CD4-positive, alpha-beta T cell treated with Interleukin-15 for 1 hour (primary cell): Measurements from ENCODE around the gene CLDN7.
"Not testable (repeated sequence)": the region's sequence is repeated elsewhere in the genome, so short reads cannot be mapped to it uniquely, and the experiment has no call there.

Experiments
- DNase-seq: peaks from one replicate; pipeline ENCODE4 v3.0.0-alpha.2; 2020

The CLDN7 gene

DNA sequence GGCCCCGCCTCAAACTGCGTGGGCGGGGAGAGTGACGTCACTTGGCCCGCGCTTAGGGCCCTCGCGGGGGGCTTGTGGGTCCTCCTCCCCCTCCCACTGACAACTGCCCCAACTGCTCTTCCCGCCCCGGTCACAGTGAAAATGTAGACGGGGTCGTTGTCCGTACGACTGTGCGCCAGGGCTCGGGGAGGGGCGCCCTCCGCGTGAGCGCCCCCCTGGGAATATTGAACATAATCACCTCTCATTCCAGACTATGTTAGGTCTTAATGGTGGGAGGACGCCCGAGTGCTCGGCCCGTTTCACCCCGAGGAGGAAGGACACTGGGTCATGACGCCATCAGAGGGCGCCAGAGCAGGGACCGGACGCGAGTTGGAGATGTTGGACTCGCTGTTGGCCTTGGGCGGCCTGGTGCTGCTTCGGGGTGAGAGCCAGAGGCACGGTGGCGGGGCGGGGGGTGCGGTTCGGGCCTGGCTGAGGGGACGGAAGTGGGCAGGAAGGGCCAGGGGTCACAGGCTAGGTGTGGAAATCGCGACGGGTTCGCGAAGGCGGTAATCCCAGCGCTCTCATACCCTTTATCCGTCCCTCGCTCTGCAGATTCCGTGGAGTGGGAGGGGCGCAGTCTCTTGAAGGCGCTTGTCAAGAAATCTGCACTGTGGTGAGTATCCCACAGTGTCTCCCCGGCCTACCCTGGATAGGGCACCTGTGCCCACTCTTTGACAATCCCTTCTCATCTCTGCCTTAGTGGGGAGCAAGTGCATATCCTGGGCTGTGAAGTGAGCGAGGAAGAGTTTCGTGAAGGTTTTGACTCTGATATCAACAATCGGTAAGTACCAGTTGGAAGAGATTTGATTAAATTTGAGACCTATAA is 9.9 kb downstream of the CLDN7 start, which contains the start of gene ELP5:
Gene ELP5 (plus strand): TSS at position 40 of the 868 bp plus-strand sequence. CDS start 336 bp downstream, at position 376.
- peak; percentile 91 for DNase-seq

DNA sequence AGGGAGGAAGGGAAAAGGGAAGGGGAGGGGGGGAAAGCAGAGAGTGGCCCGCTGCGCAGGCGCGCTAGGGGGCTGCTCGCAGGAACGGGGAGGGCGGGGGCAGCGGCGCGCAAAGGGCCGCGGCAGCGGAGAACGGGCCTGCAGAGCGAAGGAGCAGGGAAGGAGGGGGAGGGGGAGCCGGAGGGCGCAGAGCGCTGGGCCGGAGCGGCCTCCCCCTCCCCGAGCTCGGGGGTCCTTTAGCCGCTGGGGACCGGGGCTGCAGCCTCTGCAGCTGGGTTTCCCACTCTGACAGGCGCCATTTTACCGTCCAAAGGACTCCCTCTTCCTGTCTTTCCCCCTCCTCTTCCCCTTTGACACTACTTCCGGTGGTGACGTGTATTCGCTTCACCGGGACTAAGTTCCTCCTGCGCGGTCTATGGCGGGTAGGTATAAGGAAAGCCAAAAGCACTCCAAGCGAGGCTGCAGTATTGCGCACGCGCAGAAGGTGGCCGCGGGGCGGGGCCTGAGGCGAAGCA is 10.6 kb downstream of the CLDN7 start, which contains the start of gene CTDNEP1:
Gene CTDNEP1 (minus strand): TSS at position 74 of the 515 bp plus-strand sequence. CDS start 438 bp downstream, outside the sequence.
- DNase-seq, result peak; percentile 99

DNA sequence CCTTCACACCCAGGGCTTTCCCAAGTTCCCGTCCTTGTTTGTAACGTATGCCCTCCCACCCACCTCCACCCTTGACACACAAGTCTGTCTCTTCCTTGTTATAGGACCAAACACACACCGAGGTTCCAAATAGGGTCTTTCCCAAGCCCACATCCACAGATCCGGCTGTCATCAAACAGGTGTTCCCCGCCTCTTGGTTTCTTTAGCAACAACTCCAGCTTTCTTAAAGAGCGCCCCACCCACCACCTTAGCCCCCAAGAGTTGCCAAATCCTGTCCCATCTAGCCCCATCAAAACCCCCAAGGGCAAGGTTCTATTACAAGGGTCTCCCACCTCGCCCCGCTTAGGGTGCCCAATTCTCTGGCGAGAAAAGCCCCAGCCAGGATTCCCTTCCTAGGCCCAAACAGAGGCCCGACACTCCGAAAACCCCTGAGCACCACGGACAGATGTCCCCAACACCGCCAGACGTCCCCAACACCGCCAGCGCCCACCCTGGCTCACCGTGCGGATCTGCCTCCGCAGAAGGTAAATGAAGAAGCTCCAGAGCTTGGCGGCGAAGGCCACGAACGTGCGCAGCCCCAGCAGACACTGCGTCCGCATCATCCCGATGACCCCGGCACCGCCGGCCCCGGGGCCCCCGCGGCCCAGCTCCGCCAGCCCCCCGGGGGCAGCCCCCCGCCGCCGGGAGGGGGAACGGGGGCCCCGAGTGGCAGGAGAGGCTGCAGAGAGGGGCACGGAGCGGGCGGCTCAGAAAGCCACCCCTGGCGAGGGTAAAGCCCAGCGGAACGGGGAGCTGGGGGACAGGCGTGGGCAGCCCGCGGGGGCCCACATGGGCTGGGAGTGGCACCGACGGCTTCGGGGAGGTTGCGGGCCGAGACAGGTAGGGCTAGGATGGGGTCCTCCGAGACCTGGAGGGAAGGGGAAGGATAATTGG is 11.3 kb downstream of the CLDN7 start:
- peak; percentile 67 for DNase-seq

DNA sequence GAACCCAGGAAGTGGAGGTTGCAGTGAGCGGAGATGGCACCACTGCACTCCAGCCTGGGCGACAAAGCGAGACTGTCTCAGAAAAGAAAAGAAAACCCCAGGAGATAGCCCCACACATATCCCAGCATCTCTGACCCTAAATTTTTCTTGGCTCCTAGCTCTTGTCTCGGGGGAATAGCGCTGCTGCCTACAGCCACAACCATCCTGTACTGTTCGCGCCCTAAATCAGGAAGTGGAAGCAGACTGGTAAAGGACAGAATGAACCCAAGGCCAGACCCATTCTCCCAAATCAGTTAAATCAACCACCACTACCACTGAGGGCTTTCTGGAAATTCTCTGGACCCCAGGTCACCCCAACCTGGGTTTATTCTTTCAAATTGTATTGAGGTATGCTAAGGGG is 12.4 kb downstream of the CLDN7 start:
- no peak for DNase-seq

DNA sequence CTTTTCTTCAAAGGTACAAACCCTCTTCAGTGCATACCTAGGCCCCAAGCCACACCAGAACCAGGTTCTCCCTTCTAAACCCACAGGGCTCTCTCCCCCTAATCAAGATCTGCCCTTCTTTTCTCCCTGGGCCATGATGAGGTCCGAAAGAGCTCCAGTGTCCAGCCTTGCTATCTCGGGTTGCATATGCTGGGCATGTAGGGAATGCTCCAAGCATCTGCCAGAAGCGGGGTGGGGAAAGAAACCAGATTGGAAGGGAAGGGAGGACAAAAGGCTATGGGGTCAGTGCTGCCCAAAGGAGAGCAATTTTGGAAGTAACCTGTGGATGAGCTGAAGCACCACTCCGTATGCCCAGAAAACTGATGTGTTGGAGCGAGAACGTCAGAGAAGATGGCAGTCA is 13.1 kb downstream of the CLDN7 start:
- no peak for DNase-seq

DNA sequence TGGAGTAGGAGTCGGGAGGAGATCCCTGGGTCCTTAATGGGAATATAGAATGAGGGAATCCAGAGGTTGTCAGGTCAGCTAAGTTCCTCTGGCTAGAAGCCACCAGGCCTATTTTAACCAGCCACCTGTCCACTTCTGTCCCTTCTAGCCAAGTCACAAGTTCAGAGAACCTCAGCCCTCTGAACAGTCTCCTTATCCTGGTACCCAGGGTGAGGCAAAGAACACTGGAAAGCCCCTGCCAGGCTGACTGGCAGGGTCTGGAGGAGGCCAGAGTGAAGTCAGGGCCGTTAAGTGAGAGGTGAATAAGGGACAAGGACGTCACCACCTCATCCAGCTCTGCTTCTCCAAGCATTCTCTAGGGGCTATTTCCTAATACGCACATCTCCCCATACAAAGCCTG is 13.5 kb downstream of the CLDN7 start:
- DNase-seq, result no peak

DNA sequence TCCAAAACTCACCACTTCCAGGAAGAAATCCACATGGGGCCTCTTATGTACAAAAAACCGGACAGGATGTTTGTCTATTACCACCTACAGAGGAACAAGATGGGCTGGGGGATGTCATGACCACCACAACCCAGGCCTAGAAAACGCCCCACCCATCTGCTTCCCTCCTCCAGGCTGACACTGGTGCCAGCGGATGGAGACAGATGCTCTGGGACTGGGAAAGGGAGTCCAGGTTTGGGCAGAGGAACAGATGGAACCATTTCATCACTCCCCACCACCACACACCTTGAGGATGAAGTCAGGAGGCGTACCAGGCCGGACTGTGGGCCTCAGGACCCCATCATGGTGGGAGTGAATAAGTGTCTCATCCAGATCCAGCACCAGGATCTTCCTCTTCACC is 15.5 kb downstream of the CLDN7 start:
- DNase-seq, result no peak

DNA sequence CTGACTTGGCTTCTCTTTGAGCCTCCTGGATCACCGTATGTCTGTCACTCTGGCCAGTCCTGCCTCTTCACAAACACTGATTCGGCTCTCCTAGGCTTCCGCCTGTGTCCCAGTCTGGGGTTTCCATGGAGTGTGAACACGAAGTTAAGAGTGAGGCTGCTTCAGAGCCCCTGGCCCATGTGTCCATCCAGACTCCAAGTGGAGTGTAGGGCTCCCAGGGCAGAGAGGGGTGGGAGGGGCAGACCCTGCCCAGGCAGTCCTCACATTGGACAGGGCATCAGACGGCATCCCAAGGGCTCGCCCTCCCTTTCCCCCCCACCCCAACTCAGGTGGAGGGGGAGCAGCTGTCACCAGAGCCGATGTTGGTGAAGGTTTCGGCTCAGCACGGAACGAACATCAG is 18.4 kb downstream of the CLDN7 start:
- DNase-seq, result not testable (repeated sequence)

DNA sequence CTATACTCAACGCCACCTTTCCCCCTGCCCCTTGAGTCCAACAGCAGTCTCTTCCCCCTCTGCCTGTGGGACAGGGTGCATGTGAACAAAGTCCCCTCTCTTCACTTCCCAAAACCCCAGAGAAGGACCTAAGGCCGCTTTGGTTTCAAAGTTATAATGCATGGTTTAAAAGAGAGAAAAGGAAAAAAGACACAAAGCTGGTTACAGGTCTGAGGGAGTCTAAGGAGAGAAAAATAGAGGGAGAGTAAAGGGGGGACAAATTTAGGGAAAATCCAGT is 18.9 kb downstream of the CLDN7 start:
- DNase-seq, result no peak

DNA sequence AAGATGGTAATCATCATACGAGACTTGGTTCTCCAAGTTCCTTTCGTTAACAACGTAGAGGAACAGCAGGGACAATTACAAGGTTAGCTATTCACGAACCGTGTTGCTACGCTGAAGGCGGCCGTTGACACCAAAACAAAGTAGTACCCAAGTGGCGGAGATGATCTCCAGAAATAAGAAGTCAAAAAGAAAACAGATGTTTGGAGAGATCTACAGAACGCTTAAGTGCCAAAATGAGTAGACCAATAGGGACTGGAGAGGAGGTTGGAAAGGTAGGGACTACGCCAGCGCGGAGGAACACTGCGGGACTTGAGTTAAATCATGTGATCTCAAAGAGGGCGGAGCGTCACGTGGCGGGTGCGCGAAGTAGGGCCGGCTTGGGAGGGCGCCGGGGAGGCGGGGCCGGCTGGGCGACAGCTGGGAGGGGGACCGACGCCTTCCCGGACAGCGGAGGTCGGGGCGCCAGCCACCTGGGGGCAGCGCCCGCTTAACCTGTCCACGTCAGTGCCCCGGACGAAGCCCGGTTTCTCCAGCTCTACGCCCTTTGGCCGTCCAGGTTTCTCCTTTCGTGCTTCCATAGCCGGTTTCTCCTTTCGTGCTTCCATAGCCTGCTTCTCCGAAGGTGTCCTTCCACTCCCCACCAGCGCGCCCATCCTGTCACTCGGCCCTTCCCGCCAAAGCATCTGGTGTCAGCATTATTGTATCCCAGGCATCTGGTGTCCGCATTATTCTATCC is 19.4 kb downstream of the CLDN7 start:
- peak; percentile 93 for DNase-seq

DNA sequence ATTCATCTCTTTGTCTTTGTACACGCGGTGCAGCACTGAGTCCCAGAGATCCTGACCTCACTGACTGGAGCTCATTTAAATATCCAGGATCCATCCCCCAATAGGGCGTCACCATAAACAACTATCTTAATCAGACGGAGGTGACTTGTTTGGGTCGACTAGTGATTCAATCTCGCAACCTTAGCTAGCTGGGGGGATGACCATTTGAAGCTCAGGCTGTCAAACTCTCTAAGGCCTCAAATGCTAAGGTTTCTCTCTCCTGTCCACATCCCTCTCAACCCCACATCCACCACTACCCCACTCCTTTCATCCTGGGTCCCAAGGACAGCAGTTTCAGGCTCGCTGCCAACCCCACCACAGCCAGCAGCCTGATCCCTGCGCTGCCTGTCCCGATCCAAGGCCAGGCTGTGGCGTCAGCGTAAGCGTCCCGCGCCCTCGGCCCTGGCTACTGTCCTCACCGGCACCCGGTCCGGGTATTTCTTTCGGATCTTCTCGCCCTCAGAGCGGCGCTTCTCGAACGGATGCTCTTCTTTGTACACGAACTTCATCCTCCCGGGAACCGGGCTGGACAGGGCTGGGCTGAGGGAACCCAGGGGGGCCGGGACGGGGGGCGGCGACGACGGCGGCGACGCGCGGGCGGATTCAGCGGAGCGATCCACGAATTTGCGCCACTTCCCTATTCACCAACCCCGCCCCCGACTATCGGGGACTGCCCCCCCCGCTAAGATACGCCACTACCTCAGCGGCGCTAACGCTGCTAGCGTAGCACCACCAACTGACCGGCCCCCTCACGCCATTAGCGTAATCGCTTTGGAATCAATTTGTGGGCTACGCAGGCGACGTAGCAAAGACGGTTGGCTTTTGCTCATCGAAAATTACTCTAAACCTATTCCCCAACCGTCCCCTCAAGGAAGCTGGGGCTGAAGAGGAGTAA is 20.2 kb downstream of the CLDN7 start, which contains the start of gene GABARAP:
Gene GABARAP (minus strand): TSS at position 667 of the 934 bp plus-strand sequence. CDS start 119 bp downstream, at position 548.
- peak; percentile 90 for DNase-seq

DNA sequence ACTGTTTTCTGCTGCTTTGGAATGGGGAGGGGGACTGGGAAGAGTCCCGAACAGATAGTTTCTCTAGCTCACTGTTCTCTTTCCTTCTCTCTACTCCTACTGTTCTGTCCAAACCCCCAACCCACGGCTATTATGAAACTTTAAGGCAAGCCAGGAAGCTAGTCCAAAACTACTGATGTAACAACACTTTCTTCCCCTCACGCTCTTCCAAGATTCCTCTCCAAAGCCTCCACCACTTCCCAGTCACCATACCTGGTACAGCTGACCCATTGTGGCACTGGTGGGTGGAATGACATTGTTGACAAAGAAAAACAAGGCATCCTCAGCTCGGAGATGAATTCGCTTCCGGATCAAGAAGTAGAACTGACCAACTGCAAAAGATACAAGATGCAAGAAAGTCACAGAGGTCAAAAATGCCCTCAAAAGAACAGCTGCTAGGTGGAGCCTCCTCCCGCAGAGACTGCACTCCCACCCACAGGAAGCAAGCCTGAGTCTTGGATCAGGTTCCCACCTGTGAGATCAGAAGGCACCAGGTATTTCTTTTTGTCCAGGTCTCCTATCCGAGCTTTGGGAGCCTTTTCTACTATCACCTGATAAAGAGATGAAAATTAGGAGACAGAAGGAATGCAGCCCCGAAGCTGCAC is 21.1 kb downstream of the CLDN7 start:
- no peak for DNase-seq

DNA sequence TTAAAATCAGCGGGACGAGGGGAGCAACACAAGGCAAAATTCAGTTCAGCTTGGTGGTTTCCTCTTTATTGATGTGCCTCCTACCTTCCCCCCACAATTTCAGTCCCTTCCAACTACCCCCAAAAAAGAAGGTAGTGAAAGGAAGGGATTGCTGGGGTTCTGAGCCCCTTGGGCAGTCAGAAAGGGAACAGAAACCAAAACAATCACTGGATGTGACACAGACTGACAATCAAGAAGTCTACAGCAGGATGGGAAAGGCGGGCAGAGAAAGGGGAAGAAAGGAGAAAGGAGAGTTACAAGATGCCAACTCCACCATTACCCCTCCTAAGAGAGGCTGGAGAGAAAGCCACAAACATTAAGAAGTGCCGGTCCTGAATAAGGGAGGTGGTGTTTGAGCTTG is 21.9 kb downstream of the CLDN7 start:
- no peak for DNase-seq

DNA sequence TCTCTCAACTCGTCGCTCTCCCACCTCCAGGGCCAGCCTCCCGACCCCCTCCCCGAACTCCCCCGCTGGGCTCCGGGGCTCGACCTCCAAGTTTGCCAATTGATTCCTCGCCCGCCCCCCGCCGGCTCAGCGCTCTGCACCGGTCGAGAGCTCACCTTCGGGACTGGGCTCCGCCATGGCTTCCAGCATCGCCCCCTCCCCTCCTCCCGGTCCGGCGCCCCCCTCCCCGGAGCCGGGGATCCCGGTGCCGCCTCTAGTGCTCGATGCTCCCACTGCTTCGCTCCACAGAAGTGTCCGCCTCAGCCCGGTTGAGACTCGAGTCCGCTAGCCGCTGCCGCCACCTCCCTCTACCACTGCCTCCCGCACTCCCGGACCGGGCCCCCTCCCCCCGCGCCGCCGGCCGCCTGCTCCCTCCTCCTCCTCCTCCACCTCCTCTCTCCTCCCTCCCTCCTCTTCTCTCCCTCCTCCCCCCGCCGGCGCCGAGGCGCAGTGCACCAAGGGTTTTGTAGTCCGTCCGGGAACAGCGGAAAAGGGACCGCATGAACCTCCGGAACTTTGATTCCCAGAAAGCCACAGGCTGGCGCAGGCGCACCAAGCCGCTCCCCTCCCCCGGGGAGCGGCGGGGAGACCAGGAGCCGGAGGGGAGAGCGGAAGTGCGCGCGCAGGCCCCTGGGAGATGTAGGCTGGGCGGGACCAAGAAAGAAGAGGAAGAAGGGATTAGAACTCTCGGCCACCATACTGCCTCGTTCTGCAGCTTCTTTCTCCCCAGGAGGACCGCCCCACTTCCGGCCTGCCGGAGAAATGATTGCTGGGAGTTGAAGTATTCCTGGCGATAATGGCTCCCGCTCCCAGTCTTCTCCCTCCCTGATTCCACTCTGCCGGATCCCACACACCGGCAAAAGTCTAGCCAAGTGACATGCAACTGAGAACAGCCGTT is 22.9 kb downstream of the CLDN7 start, which contains the start of gene PHF23:
Gene PHF23 (minus strand): TSS at position 367 of the 937 bp plus-strand sequence. CDS start 178 bp downstream, at position 189.
- peak; percentile 100 for DNase-seq

DNA sequence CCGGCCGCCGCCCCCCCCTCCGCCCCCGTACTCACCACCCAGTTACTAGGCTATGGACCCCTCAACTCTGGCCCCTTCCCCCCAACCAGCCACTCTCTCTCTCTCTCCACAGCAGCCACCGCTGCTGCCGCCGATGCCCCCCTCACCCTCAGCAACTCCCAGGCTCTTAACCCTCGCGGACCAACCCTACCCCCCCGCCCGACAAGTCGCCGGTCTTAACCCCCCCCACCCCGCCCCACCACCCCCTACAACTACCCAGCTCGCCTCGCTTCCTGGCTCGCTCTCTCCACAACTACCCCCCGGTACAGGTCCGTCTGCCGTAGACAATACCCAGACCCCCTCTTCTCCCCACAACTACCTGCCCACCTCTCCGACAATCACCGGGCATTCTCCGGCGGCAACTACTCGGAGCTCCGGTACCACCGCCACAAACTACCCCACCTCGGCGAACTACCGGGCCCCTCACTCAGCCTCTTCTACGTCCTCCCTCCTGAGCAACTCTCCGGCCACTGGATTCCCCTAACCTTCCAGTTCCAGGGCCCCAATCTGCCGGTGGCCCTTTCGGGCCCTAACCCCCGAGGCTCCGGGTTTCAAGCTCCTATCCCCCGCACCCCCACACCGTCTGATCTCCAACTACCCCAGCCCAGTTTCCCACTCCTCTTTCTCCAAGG is 23.7 kb downstream of the CLDN7 start:
- peak; percentile 64 for DNase-seq

DNA sequence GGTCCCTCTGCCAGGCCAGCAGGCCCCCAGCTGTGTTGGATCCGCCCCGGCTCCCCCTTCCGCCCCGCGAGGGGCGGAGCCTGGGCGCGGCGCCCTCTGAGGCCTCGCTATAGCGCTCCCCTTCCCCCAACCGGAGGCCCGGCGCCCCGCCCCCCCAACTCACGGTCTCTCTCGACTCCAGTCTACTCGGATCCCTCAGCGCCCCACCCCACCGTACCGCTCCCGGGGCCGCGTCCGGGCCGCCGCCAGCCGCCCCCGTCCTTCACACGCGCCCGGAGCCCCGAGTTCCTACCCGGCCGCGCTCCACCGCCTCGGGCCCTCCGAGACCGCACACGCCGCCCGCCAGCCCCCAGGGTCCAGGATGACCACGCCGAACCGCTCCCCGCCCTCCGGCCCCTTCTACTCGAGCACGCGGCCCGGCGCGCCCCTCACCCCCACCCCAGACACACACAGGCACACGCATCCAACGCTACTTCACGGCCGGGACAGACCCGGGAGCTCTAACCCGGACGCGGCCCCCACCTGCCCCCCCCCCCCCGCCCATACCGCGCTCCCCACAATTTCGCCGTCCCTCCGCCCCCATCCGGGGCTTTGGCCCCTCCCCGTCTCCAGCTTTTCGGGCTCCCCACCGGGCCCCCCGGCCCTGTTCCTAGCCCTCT is 24.4 kb downstream of the CLDN7 start:
- peak; percentile 88 for DNase-seq

DNA sequence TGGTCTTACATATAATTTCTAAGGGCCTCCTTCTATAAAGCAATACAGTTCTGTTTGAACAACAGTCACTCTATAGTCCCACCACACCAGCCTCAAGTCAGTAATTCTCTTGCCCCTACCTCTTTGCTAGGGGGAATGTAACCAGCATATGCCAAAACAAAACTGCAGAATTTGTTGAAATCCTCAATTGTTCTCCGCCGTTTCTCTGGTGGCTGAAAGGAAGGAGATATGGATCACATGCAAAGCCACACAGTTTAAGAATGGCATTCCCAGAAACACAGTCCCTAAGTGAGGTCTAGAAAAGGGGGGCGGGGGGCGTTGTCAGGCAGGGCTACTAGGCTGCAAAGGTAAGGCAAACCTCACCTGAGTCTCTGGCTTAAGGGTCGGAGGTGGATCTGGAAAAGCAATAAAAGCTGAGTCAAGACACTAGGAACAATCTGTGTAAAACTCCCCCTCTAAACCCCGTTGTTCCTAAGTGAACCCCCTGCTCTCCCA is 25.0 kb downstream of the CLDN7 start:
- DNase-seq, result no peak

DNA sequence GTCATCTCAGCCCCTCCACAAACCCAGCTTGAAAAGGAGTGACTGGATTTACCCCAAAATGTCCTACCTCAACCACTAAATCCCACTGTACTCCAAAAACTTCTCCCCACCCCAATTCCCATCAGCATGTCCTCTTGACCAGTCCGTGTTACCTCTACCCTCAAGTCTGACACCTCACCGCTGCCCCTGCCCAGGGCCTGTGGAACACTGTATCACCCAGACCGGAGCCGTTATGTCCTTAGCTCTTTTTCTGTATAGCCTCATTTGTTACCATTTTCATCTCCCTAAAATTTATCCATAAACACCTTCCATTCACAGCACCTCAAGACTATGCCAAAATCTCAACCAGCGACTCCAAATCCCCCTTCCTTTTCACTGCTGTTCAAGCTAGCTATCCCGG is 25.5 kb downstream of the CLDN7 start:
- no peak for DNase-seq
